ENCODE results near the gene SFRP4.
A peak's percentile ranks its signal among the peaks of the same experiment; 100 is the strongest.
"Not testable (repeated sequence)": the region's sequence is repeated elsewhere in the genome, so short reads cannot be mapped to it uniquely, and the experiment has no call there.

The SFRP4 gene

GRCh38 chr7:37916673-37917660, at the start of gene SFRP4:
Gene SFRP4 (minus strand): TSS chr7:37916817. CDS start chr7:37916537, 280 bp downstream.
- DNase-seq (ENCODE audit: low spot score), result peak; percentile 50

GRCh38 chr7:37964196-37964595, 47.6 kb upstream of the SFRP4 start:
- no peak for DNase-seq (ENCODE audit: low spot score)

GRCh38 chr7:37961251-37961650, 44.6 kb upstream of the SFRP4 start:
- DNase-seq (ENCODE audit: low spot score), result no peak

GRCh38 chr7:37960483-37960882, 43.9 kb upstream of the SFRP4 start:
- DNase-seq (ENCODE audit: low spot score), result no peak

GRCh38 chr7:37957221-37957970, 40.8 kb upstream of the SFRP4 start:
- no peak for DNase-seq (ENCODE audit: low spot score)

- DNase-seq (ENCODE audit: low spot score), result no peak
These were observed 40.2 kb upstream of the SFRP4 start for GRCh38 chr7:37956791-37957190.

- not testable (repeated sequence) for DNase-seq (ENCODE audit: low spot score)
These were observed 37.6 kb upstream of the SFRP4 start for GRCh38 chr7:37954217-37954616.

- no peak for DNase-seq (ENCODE audit: low spot score)
These were observed 35.6 kb upstream of the SFRP4 start for GRCh38 chr7:37952240-37952639.

GRCh38 chr7:37947941-37948210, 31.3 kb upstream of the SFRP4 start:
- DNase-seq (ENCODE audit: low spot score), result no peak

GRCh38 chr7:37947138-37947940, 30.7 kb upstream of the SFRP4 start:
- DNase-seq (ENCODE audit: low spot score), result no peak

- DNase-seq (ENCODE audit: low spot score), result no peak
These were observed 28.7 kb upstream of the SFRP4 start for GRCh38 chr7:37945336-37945735.

GRCh38 chr7:37944737-37945054, 28.1 kb upstream of the SFRP4 start:
- no peak for DNase-seq (ENCODE audit: low spot score)

GRCh38 chr7:37943905-37944736, 27.5 kb upstream of the SFRP4 start:
- DNase-seq (ENCODE audit: low spot score), result no peak

- DNase-seq (ENCODE audit: low spot score), result no peak
These were observed 26.5 kb upstream of the SFRP4 start for GRCh38 chr7:37942934-37943610.

GRCh38 chr7:37933018-37933566, 16.5 kb upstream of the SFRP4 start:
- DNase-seq (ENCODE audit: low spot score), result no peak

GRCh38 chr7:37932543-37932942, 15.9 kb upstream of the SFRP4 start:
- DNase-seq (ENCODE audit: low spot score), result no peak

GRCh38 chr7:37930226-37930948, 13.8 kb upstream of the SFRP4 start:
- DNase-seq (ENCODE audit: low spot score), result peak; percentile 16

GRCh38 chr7:37928878-37929277, 12.3 kb upstream of the SFRP4 start:
- DNase-seq (ENCODE audit: low spot score), result no peak

- no peak for DNase-seq (ENCODE audit: low spot score)
These were observed 11.3 kb upstream of the SFRP4 start for GRCh38 chr7:37927773-37928444.
